Transverse colon (tissue), 4 donors: ENCODE results near the gene IGF1. TPM values are rescaled to one million over a fixed set of nuclear protein-coding genes. Genes with fewer than 3 reads are reported as not detected.

Experiments used
- DNase-seq: peaks from one replicate; pipeline ENCODE4 v3.0.0-alpha.2; 2019
- H3K27ac ChIP-seq, 4 donors: fragments of 200-600 bp; sonication (generic); 2 replicates each; pipeline ENCODE4 v1.5.1; 2016 to 2018; ENCODE audit warnings: inconsistent platforms in 4 of 4
- H3K27me3 ChIP-seq: fragments of 200-600 bp; sonication (generic); 2 replicates; pipeline ENCODE4 v1.5.1; 2017; ENCODE audit warnings: inconsistent platforms
- H3K36me3 ChIP-seq, 4 donors: fragments of 200-600 bp; sonication (generic); 2 replicates each; pipeline ENCODE4 v1.5.1; 2017 to 2019; ENCODE audit warnings: inconsistent platforms in 4 of 4
- H3K4me1 ChIP-seq, 4 donors: fragments of 200-600 bp; sonication (generic); 2 replicates each; pipeline ENCODE4 v1.5.1; 2017 to 2020; ENCODE audit warnings: inconsistent platforms in 4 of 4
- H3K4me3 ChIP-seq, 4 donors: fragments of 200-600 bp; sonication (generic); 1 replicate in 1 of 4; 2 replicates in 3 of 4; pipeline versions ENCODE4 v1.5.1 to v1.6.1; 2017 to 2019; ENCODE audit warnings: inconsistent platforms in 4 of 4
- H3K9me3 ChIP-seq, 2 donors: fragments of 200-600 bp; sonication (generic); 2 replicates each; pipeline ENCODE4 v1.5.1; 2017 to 2019; ENCODE audit warnings: inconsistent platforms in 2 of 2
- CTCF ChIP-seq, 5 experiments: fragments of 200-600 bp in 3 of 5; fragments of 450-650 bp in 2 of 5; sonication (generic) in 3 of 5; IDR thresholded peaks; 1 replicate in 2 of 5; 2 replicates in 3 of 5; pipeline ENCODE4 v1.5.1; 2016 to 2017; ENCODE audit warnings: antibody characterized with exemption in 5 of 5, inconsistent platforms in 3 of 5, mild to moderate bottlenecking in 2 of 5, moderate library complexity in 1 of 5
- EP300 ChIP-seq: sonication (generic); formaldehyde crosslinking; IDR thresholded peaks from one replicate; pipeline ENCODE4 v1.6.1; 2017; ENCODE audit warnings: antibody characterized with exemption, low read depth
- POLR2A ChIP-seq: fragments of 450-650 bp; IDR thresholded peaks from one replicate; pipeline ENCODE4 v1.6.1; 2016; ENCODE audit warnings: antibody characterized with exemption, mild to moderate bottlenecking, moderate library complexity
- POLR2AphosphoS5 ChIP-seq, 3 donors: sonication (generic); formaldehyde crosslinking; IDR thresholded peaks; one replicate each; pipeline ENCODE4 v1.6.1; 2016; ENCODE audit warnings: antibody characterized with exemption in 3 of 3
- WGBS, 2 donors: methylation state at CpG; one replicate each; pipeline ENCODE4 v1.1.5; 2018; ENCODE audit warnings: low coverage in 1 of 2; 5-methylcytosine and 5-hydroxymethylcytosine counted together
- in situ Hi-C, 4 donors: fragments of 200-750 bp; cut with MboI; loops; one replicate each; pipeline versions ENCODE4 v1.15.0 to v1.15.1; 2017; ENCODE audit warnings: low sequenced_read_pairs in 3 of 4, low pct_ligation_motif_present in 1 of 4, low pct_unique_long_range_greater_than_20kb in 1 of 4
- intact Hi-C: fragments of 100-400 bp; cut with DNase I; formaldehyde crosslinking; loops from one replicate; pipeline ENCODE4 v1.15.1; 2023; ENCODE audit warnings: low total_unique reads
- total RNA-seq, 4 donors: library from RNA; depleted of rRNA; stranded (reverse); fragments of >200 nt; gene quantifications; one replicate each; pipeline ENCODE4 v1.1.0, GENCODE V29; 2016

IGF1 gene
- total RNA-seq, 4 donors from 2014 or later = 2.2 to 15.5 (median 5.4) TPM

- no peak for DNase-seq
- no peaks in the 10 kb centered on the region for H3K27me3 ChIP-seq
- in situ Hi-C loops (no loop called here), intact Hi-C loops (no loop called here)
- no peak for TF ChIP-seq POLR2AphosphoS5 (IDR thresholded peaks at IDR 0.05)
- TF ChIP-seq EP300 = no peak
- no peak for TF ChIP-seq CTCF (IDR thresholded peaks at IDR 0.05)
- no peak for TF ChIP-seq POLR2A
- 74% methylated on average over 1 of the region's 1 CpG; no CpG with 5 or more reads in 1 of the 2 donors for WGBS, 2 donors
- H3K4me3 ChIP-seq = no peak overlapping the region
- H3K27ac ChIP-seq = no peak overlapping the region
- H3K4me1 ChIP-seq = no peaks in the 10 kb centered on the region
- no peaks in the 10 kb centered on the region for H3K36me3 ChIP-seq
- H3K9me3 ChIP-seq = no peaks in the 10 kb centered on the region
Observed at GRCh38 chr12:102441077-102441596, 39.2 kb downstream of the IGF1 start.

- H3K4me1 ChIP-seq = no peaks in the 10 kb centered on the region
- in situ Hi-C loops (no loop called here), intact Hi-C loops (no loop called here)
- no peak for DNase-seq
- no peaks in the 10 kb centered on the region for H3K36me3 ChIP-seq
- no peaks in the 10 kb centered on the region for H3K9me3 ChIP-seq
- no peaks in the 10 kb centered on the region for H3K27me3 ChIP-seq
- TF ChIP-seq POLR2A (no peak), CTCF (IDR thresholded peaks at IDR 0.05) (no peak), EP300 (no peak), POLR2AphosphoS5 (IDR thresholded peaks at IDR 0.05) (no peak)
- no peak overlapping the region for H3K4me3 ChIP-seq
- WGBS, 2 donors = 69 to 86% methylated on average over 8 to 11 of the region's 11 CpGs
- H3K27ac ChIP-seq = no peak overlapping the region
Observed at GRCh38 chr12:102439426-102440405, 40.6 kb downstream of the IGF1 start.

- intact Hi-C loops = no loop called here
Observed at GRCh38 chr12:102438827-102439210, 41.5 kb downstream of the IGF1 start.

GRCh38 chr12:102438047-102438826 is 42.1 kb downstream of the IGF1 start:
- Histone ChIP-seq H3K4me3 (no peak overlapping the region), H3K27me3 (no peaks in the 10 kb centered on the region), H3K36me3 (no peaks in the 10 kb centered on the region), H3K27ac (no peak overlapping the region), H3K9me3 (no peaks in the 10 kb centered on the region), H3K4me1 (no peaks in the 10 kb centered on the region)
- in situ Hi-C loops = no loop called here
- intact Hi-C loops = no loop called here
- TF ChIP-seq POLR2A = no peak
- WGBS, 2 donors = 62 to 65% methylated on average over 11 of the region's 11 CpGs
- DNase-seq = no peak

More at GRCh38 chr12:102438827-102439210, 41.5 kb downstream of the IGF1 start:
- H3K27me3 ChIP-seq = no peaks in the 10 kb centered on the region
- WGBS, 2 donors = 38 to 67% methylated on average over 1 to 2 of the region's 2 CpGs
- no peaks in the 10 kb centered on the region for H3K9me3 ChIP-seq
- no peak overlapping the region for H3K27ac ChIP-seq
- in situ Hi-C loops = no loop called here
- no peaks in the 10 kb centered on the region for H3K4me1 ChIP-seq
- no peak for DNase-seq
- no peaks in the 10 kb centered on the region for H3K36me3 ChIP-seq
- no peak overlapping the region for H3K4me3 ChIP-seq
- no peak for TF ChIP-seq POLR2A
- TF ChIP-seq POLR2AphosphoS5 (IDR thresholded peaks at IDR 0.05) = no peak

GRCh38 chr12:102437511-102437910 is 42.9 kb downstream of the IGF1 start:
- H3K27me3 ChIP-seq = no peaks in the 10 kb centered on the region
- H3K4me3 ChIP-seq = no peak overlapping the region
- DNase-seq = no peak
- no peaks in the 10 kb centered on the region for H3K9me3 ChIP-seq
- 75 to 81% methylated on average over 3 of the region's 3 CpGs for WGBS, 2 donors
- in situ Hi-C loops = no loop called here
- no peaks in the 10 kb centered on the region for H3K4me1 ChIP-seq
- no peak overlapping the region for H3K27ac ChIP-seq
- TF ChIP-seq POLR2AphosphoS5 (IDR thresholded peaks at IDR 0.05) = no peak
- no peak for TF ChIP-seq CTCF (IDR thresholded peaks at IDR 0.05)
- TF ChIP-seq POLR2A = no peak
- no peak for TF ChIP-seq EP300
- H3K36me3 ChIP-seq = no peaks in the 10 kb centered on the region
- intact Hi-C loops = no loop called here
